Measurements from ENCODE around the gene TNS4. TPM values are rescaled to one million over a fixed set of nuclear protein-coding genes. Genes with fewer than 3 reads are reported as not detected.

TNS4 gene
- polyA plus RNA-seq, 3 donors: 0.06 to 0.17 TPM; not detected in 1

- no peak for DNase-seq (ENCODE audit: low read depth in 3 of 3, low spot score in 2 of 3)
Observed at GRCh38 chr17:40518401-40519088, 17.1 kb upstream of the TNS4 start.

- DNase-seq (ENCODE audit: low read depth in 3 of 3, low spot score in 2 of 3): no peak
Observed at GRCh38 chr17:40517981-40518380, 16.6 kb upstream of the TNS4 start.

- DNase-seq (ENCODE audit: low read depth in 3 of 3, low spot score in 2 of 3): no peak
Observed at GRCh38 chr17:40517286-40517662, 15.9 kb upstream of the TNS4 start.

- no peak for DNase-seq (ENCODE audit: low read depth in 3 of 3, low spot score in 2 of 3)
Observed at GRCh38 chr17:40516581-40517285, 15.3 kb upstream of the TNS4 start.

GRCh38 chr17:40515491-40516041, 14.1 kb upstream of the TNS4 start:
- no peak for DNase-seq (ENCODE audit: low read depth in 3 of 3, low spot score in 2 of 3)

- DNase-seq (ENCODE audit: low read depth in 3 of 3, low spot score in 2 of 3): no peak
Observed at GRCh38 chr17:40515011-40515410, 13.6 kb upstream of the TNS4 start.

GRCh38 chr17:40514013-40514875, 12.8 kb upstream of the TNS4 start:
- no peak for DNase-seq (ENCODE audit: low read depth in 3 of 3, low spot score in 2 of 3)

GRCh38 chr17:40511667-40512220, 10.3 kb upstream of the TNS4 start:
- no peak for DNase-seq (ENCODE audit: low read depth in 3 of 3, low spot score in 2 of 3)

- DNase-seq (ENCODE audit: low read depth in 3 of 3, low spot score in 2 of 3): no peak
Observed at GRCh38 chr17:40511136-40511535, 9.7 kb upstream of the TNS4 start.

GRCh38 chr17:40510328-40510648, 8.9 kb upstream of the TNS4 start:
- no peak for DNase-seq (ENCODE audit: low read depth in 3 of 3, low spot score in 2 of 3)

GRCh38 chr17:40509626-40510327, 8.4 kb upstream of the TNS4 start:
- DNase-seq (ENCODE audit: low read depth in 3 of 3, low spot score in 2 of 3): no peak

- no peak for DNase-seq (ENCODE audit: low read depth in 3 of 3, low spot score in 2 of 3)
Observed at GRCh38 chr17:40506786-40507185, 5.4 kb upstream of the TNS4 start.

GRCh38 chr17:40503154-40503553, 1.7 kb upstream of the TNS4 start:
- DNase-seq (ENCODE audit: low read depth in 3 of 3, low spot score in 2 of 3): no peak

GRCh38 chr17:40502716-40503115, 1.3 kb upstream of the TNS4 start:
- DNase-seq (ENCODE audit: low read depth in 3 of 3, low spot score in 2 of 3): no peak

GRCh38 chr17:40500709-40501108, 714 bp downstream of the TNS4 start:
- DNase-seq (ENCODE audit: low read depth in 3 of 3, low spot score in 2 of 3): no peak

- DNase-seq (ENCODE audit: low read depth in 3 of 3, low spot score in 2 of 3): no peak
Observed at GRCh38 chr17:40500190-40500589, 1.2 kb downstream of the TNS4 start.

GRCh38 chr17:40499551-40500189, 1.8 kb downstream of the TNS4 start:
- DNase-seq (ENCODE audit: low read depth in 3 of 3, low spot score in 2 of 3): no peak

- DNase-seq (ENCODE audit: low read depth in 3 of 3, low spot score in 2 of 3): no peak
Observed at GRCh38 chr17:40498281-40499084, 2.9 kb downstream of the TNS4 start.

- no peak for DNase-seq (ENCODE audit: low read depth in 3 of 3, low spot score in 2 of 3)
Observed at GRCh38 chr17:40497695-40498094, 3.7 kb downstream of the TNS4 start.

All from right renal cortex interstitium (tissue), 3 donors.